ENCODE measurements around the gene PDCD6IP.

GRCh38 chr3:33791477-33792166, 6.8 kb upstream of the PDCD6IP start:
- TF ChIP-seq POLR2A (IDR thresholded peaks at IDR 0.05; ENCODE audit: low read depth, low read length) (no peak), TAF1 (IDR thresholded peaks at IDR 0.05; ENCODE audit: low read depth, low read length) (no peak)
